ENCODE measurements around the gene TBC1D4.

TBC1D4 gene

DNA sequence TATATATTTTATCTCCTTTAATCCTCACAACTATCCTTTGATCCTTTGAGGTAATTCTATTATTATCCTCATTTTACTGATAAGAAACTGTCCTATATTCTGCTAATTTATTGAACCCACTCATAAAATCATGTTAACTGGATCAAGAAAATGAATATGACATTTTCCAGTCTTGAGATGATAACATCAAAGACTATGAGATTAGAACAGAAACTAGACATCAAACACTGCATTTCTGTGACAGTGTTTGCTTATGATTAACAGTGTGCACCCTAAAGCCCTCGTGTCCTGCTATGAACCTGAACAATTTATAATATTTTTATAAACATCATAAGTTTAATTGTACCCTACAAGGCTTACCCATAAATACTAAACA, 96.3 kb downstream of the TBC1D4 start:
- no peak for DNase-seq (ENCODE audit: low read depth)
- no peak overlapping the region for H3K4me3 ChIP-seq (replicated peaks; ENCODE audit: low read depth, low read length)
- no peak for TF ChIP-seq CTCF (IDR thresholded peaks at IDR 0.05; ENCODE audit: low read length, missing control alignments)

- H3K4me3 ChIP-seq (replicated peaks; ENCODE audit: low read depth, low read length): no peak overlapping the region
- DNase-seq (ENCODE audit: low read depth): no peak
- no peak for TF ChIP-seq CTCF (IDR thresholded peaks at IDR 0.05; ENCODE audit: low read length, missing control alignments)
These were observed 96.9 kb downstream of the TBC1D4 start for GRCh38 chr13:75384879-75385707.

GRCh38 chr13:75383064-75383715, 98.8 kb downstream of the TBC1D4 start:
- no peak overlapping the region for H3K4me3 ChIP-seq (replicated peaks; ENCODE audit: low read depth, low read length)
- no peak for DNase-seq (ENCODE audit: low read depth)
- TF ChIP-seq CTCF (IDR thresholded peaks at IDR 0.05; ENCODE audit: low read length, missing control alignments): no peak

DNA sequence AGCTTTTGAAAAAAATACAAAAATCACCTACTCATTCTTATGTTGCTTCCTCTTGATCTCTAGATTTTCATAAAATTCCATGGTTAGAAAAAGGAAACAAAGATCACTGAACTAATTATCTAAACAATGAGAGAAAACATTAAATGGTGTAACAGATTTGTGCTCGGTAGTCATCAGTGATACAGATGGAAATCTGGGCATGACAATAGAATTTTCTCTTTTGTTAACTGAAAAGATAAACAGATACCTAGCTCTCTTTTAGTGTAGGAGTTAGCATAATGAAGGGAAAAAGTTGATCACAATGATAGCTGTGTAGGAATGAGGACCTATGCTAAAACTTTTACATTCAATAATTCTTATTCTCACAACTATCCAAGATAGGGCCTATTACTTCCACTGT, 103.7 kb downstream of the TBC1D4 start:
- H3K4me3 ChIP-seq (replicated peaks; ENCODE audit: low read depth, low read length): no peak overlapping the region
- no peak for DNase-seq (ENCODE audit: low read depth)
- no peak for TF ChIP-seq CTCF (IDR thresholded peaks at IDR 0.05; ENCODE audit: low read length, missing control alignments)

GRCh38 chr13:75376792-75377402, 105.1 kb downstream of the TBC1D4 start:
- TF ChIP-seq CTCF (IDR thresholded peaks at IDR 0.05; ENCODE audit: low read length, missing control alignments): no peak
- H3K4me3 ChIP-seq (replicated peaks; ENCODE audit: low read depth, low read length): no peak overlapping the region
- DNase-seq (ENCODE audit: low read depth): no peak

DNA sequence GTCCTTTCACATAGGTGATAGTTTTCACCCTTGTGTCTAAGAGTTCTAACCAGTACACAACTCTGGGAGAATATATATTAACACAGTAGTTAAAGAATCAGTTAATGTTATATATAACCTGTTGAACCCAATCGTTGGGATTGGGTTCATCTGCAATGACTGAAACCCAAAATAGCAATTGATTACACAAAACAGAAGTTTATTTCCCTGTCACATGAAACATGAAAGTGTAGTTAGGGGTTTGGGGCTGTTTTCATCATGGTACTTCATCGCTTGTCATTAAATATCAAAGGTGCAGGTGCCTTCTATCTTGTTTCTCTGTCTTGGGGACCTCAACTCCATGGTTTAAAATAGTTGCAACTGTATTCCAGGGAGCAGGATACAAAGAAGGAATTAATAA, 106.6 kb downstream of the TBC1D4 start:
- DNase-seq (ENCODE audit: low read depth): no peak

More for the DNA sequence above, 106.6 kb downstream of the TBC1D4 start:
- TF ChIP-seq CTCF (IDR thresholded peaks at IDR 0.05; ENCODE audit: low read length, missing control alignments): no peak
- H3K4me3 ChIP-seq (replicated peaks; ENCODE audit: low read depth, low read length): no peak overlapping the region
